T-cell (primary cell): ENCODE data around the gene EIF2B1. TPM values are rescaled to one million over a fixed set of nuclear protein-coding genes. Genes with fewer than 3 reads are reported as not detected.
A peak's percentile ranks its signal among the peaks of the same experiment; 100 is the strongest.

ENCODE experiments used
- ATAC-seq, 4 experiments: fragments of 200-7000 bp in 3 of 4; fragments of 150-1000 bp in 1 of 4; cut with Tn5 transposase; replicated peaks in 1 of 4; 1 replicate in 3 of 4; 2 replicates in 1 of 4; pipeline ENCODE4 v1.10.0; 2021; ENCODE audit warnings: moderate library complexity in 3 of 4, mild to moderate bottlenecking in 2 of 4, moderate number of reproducible peaks in 1 of 4
- CTCF ChIA-PET, 2 donors: fragments of 300-600 bp; sonication (Branson Sonifier 250); formaldehyde crosslinking; loops; one replicate each; lab custom pipeline; 2022; ENCODE audit warnings: antibody characterized with exemption in 2 of 2; lab: Charles Lee
- POLR2A ChIA-PET, 2 donors: fragments of 300-600 bp; sonication (Branson Sonifier 250); formaldehyde crosslinking; loops; one replicate each; lab custom pipeline; 2022; ENCODE audit warnings: antibody characterized with exemption in 2 of 2; lab: Charles Lee
- DNase-seq, 35 experiments: peaks; one replicate each; pipeline versions ENCODE4 v3.0.0 to v3.0.0-alpha.2; 2013 to 2023
- H3K27ac ChIP-seq: one replicate; pipeline ENCODE4 v1.5.1; 2013; ENCODE audit warnings: low read length
- H3K27me3 ChIP-seq, 2 experiments: replicated peaks in 1 of 2; 1 replicate in 1 of 2; 2 replicates in 1 of 2; pipeline versions ENCODE4 v1.6.1 to v1.7.0; 2013; ENCODE audit warnings: low read length in 1 of 2, mixed read lengths in 1 of 2; ENCODE audit not compliant: control insufficient read depth in 2 of 2, insufficient read depth in 2 of 2; ENCODE audit errors: extremely low read depth in 1 of 2
- H3K36me3 ChIP-seq, 2 donors: 1 replicate in 1 of 2; 2 replicates in 1 of 2; pipeline versions ENCODE4 v1.6.1 to v1.7.0; 2013; ENCODE audit warnings: low read length in 1 of 2; ENCODE audit not compliant: control insufficient read depth in 2 of 2, insufficient read depth in 1 of 2; ENCODE audit errors: extremely low read depth in 1 of 2
- H3K4me1 ChIP-seq, 2 experiments: 1 replicate in 1 of 2; 2 replicates in 1 of 2; pipeline versions ENCODE4 v1.6.1 to v1.7.0; 2013; ENCODE audit warnings: low read length in 2 of 2, mixed read lengths in 1 of 2; ENCODE audit not compliant: insufficient read depth in 2 of 2, control insufficient read depth in 1 of 2; ENCODE audit errors: extremely low read depth in 1 of 2
- H3K4me3 ChIP-seq, 2 donors: 1 replicate in 1 of 2; 2 replicates in 1 of 2; pipeline versions ENCODE4 v1.5.1 to v1.7.0; 2013; ENCODE audit warnings: mild to moderate bottlenecking in 2 of 2, low read length in 1 of 2, moderate library complexity in 1 of 2; ENCODE audit not compliant: control insufficient read depth in 1 of 2; ENCODE audit errors: extremely low read depth in 1 of 2
- H3K9me3 ChIP-seq: 2 replicates; pipeline ENCODE4 v1.7.0; 2013
- H3K27ac Mint-ChIP-seq, 2 donors: one replicate each; pipeline ENCODE4 v1.8.0; 2020 to 2021; ENCODE audit warnings: mild to moderate bottlenecking in 2 of 2, mixed read lengths in 2 of 2
- H3K27me3 Mint-ChIP-seq, 2 donors: one replicate each; pipeline ENCODE4 v1.8.0; 2021 to 2022; ENCODE audit warnings: mixed read lengths in 2 of 2
- H3K36me3 Mint-ChIP-seq: one replicate; pipeline ENCODE4 v1.8.0; 2021; ENCODE audit warnings: mixed read lengths
- H3K4me1 Mint-ChIP-seq, 3 donors: one replicate each; pipeline ENCODE4 v1.8.0; 2020 to 2022; ENCODE audit warnings: mixed read lengths in 3 of 3, mild to moderate bottlenecking in 1 of 3
- H3K4me3 Mint-ChIP-seq, 3 donors: one replicate each; pipeline ENCODE4 v1.8.0; 2020 to 2022; ENCODE audit warnings: mild to moderate bottlenecking in 3 of 3, mixed read lengths in 3 of 3, moderate library complexity in 3 of 3
- H3K9me3 Mint-ChIP-seq, 3 donors: one replicate each; pipeline ENCODE4 v1.8.0; 2020 to 2022; ENCODE audit warnings: mixed read lengths in 3 of 3
- WGBS: methylation state at CpG from one replicate; pipeline ENCODE4 v1.1.5; 2013; ENCODE audit warnings: missing lambda C conversion rate; ENCODE audit not compliant: insufficient coverage; 5-methylcytosine and 5-hydroxymethylcytosine counted together
- total RNA-seq, 35 experiments: library from RNA in 6 of 35; stranded (reverse) in 6 of 35; fragments of 120-200 nt in 1 of 35; gene quantifications; one replicate each; pipeline versions ENCODE4 v1.2.1 to v1.2.4 and lab custom pipeline; 2013 to 2026

EIF2B1 gene
- total RNA-seq, 5 donors from 2014 or later (not counting 1 experiment from before 2014, with no cell fraction given), result 44.7 to 51.8 (median 47.0) TPM

GRCh38 chr12:123599310-123599709 lies 34.2 kb downstream of the EIF2B1 start:
- Mint-ChIP-seq H3K27me3 (no peaks in the 10 kb centered on the region), H3K9me3 (no peaks in the 10 kb centered on the region), H3K36me3 (peaks cover 12% of the 10 kb centered on the region), H3K4me1 (peaks cover 32 to 36% (median 33%) of the 10 kb centered on the region in 3 donors), H3K27ac (peak overlapping the region; percentile 24 to 56), H3K4me3 (peak overlapping the region; percentile 17 to 43 (median 29))
- peaks cover 7 to 28% of the 10 kb centered on the region in 2 experiments for H3K4me1 ChIP-seq
- H3K27me3 ChIP-seq, result no peaks in the 10 kb centered on the region
- no peaks in the 10 kb centered on the region for H3K9me3 ChIP-seq
- 100% methylated on average over 1 of the region's 1 CpG for WGBS
- no peak overlapping the region for H3K4me3 ChIP-seq
- ChIA-PET CTCF (no interaction called here), POLR2A (no interaction called here)
- DNase-seq (no peak), ATAC-seq (no peak)
- H3K27ac ChIP-seq, result no peak overlapping the region
- peaks cover 8 to 32% of the 10 kb centered on the region in 2 donors for H3K36me3 ChIP-seq

GRCh38 chr12:123598522-123598921 lies 35.0 kb downstream of the EIF2B1 start:
- peak overlapping the region in 1 of 2 donors; percentile 58 for H3K27ac Mint-ChIP-seq
- DNase-seq (no peak), ATAC-seq (no peak)
- H3K4me1 ChIP-seq, result peaks cover 7 to 23% of the 10 kb centered on the region in 2 experiments
- H3K4me3 Mint-ChIP-seq, result no peak overlapping the region
- peaks cover 12% of the 10 kb centered on the region for H3K36me3 Mint-ChIP-seq
- no peak overlapping the region for H3K27ac ChIP-seq
- H3K27me3 ChIP-seq, result no peaks in the 10 kb centered on the region
- WGBS, result 100% methylated on average over 1 of the region's 3 CpGs
- no peaks in the 10 kb centered on the region for H3K9me3 Mint-ChIP-seq
- H3K36me3 ChIP-seq, result peaks cover 4 to 37% of the 10 kb centered on the region in 2 donors
- H3K4me3 ChIP-seq, result no peak overlapping the region
- ChIA-PET POLR2A (no interaction called here), CTCF (interaction anchor here in 1 of 2 donors (0.5 kb wide), 1 partner anchor 794 kb away, joined by 8 read pairs; no protein-coding TSS in a partner anchor)
- H3K9me3 ChIP-seq, result no peaks in the 10 kb centered on the region
- H3K27me3 Mint-ChIP-seq, result no peaks in the 10 kb centered on the region
- H3K4me1 Mint-ChIP-seq, result peaks cover 29 to 35% (median 31%) of the 10 kb centered on the region in 3 donors

- no peak overlapping the region for H3K27ac Mint-ChIP-seq
- CTCF ChIA-PET, result interaction anchor here in 1 of 2 donors (0.6 kb wide), 1 partner anchor 357 kb away, joined by 10 read pairs; no protein-coding TSS in a partner anchor
- peaks cover 4 to 49% of the 10 kb centered on the region in 2 donors for H3K36me3 ChIP-seq
Measured at GRCh38 chr12:123597100-123597499, 36.4 kb downstream of the EIF2B1 start.

GRCh38 chr12:123595729-123596128 lies 37.8 kb downstream of the EIF2B1 start:
- Mint-ChIP-seq H3K27ac (no peak overlapping the region), H3K36me3 (peaks cover 17% of the 10 kb centered on the region), H3K9me3 (no peaks in the 10 kb centered on the region), H3K4me1 (peaks cover 33 to 38% (median 36%) of the 10 kb centered on the region in 3 donors), H3K4me3 (no peak overlapping the region), H3K27me3 (no peaks in the 10 kb centered on the region)
- ATAC-seq (no peak), DNase-seq (no peak)
- Histone ChIP-seq H3K4me3 (no peak overlapping the region), H3K27ac (no peak overlapping the region), H3K4me1 (peaks cover under 1 to 2% of the 10 kb centered on the region in 2 experiments), H3K27me3 (no peaks in the 10 kb centered on the region), H3K9me3 (no peaks in the 10 kb centered on the region), H3K36me3 (peaks cover 11 to 62% of the 10 kb centered on the region in 2 donors)
- ChIA-PET POLR2A (no interaction called here), CTCF (no interaction called here)

More at GRCh38 chr12:123597100-123597499, 36.4 kb downstream of the EIF2B1 start:
- Mint-ChIP-seq H3K27me3 (no peaks in the 10 kb centered on the region), H3K4me3 (no peak overlapping the region), H3K4me1 (peaks cover 28 to 32% (median 31%) of the 10 kb centered on the region in 3 donors), H3K9me3 (no peaks in the 10 kb centered on the region), H3K36me3 (peaks cover 12% of the 10 kb centered on the region)
- Histone ChIP-seq H3K9me3 (no peaks in the 10 kb centered on the region), H3K27ac (no peak overlapping the region), H3K4me3 (no peak overlapping the region), H3K4me1 (peaks cover 2 to 9% of the 10 kb centered on the region in 2 experiments), H3K27me3 (no peaks in the 10 kb centered on the region)
- ATAC-seq (no peak), DNase-seq (no peak)
- POLR2A ChIA-PET, result interaction anchor here in 1 of 2 donors (0.6 kb wide), 1 partner anchor 377 kb away, joined by 3 read pairs; no protein-coding TSS in a partner anchor
- WGBS, result 92% methylated on average over 3 of the region's 3 CpGs

- Mint-ChIP-seq H3K36me3 (peaks cover 24% of the 10 kb centered on the region), H3K4me3 (no peak overlapping the region), H3K4me1 (peaks cover 48 to 59% (median 50%) of the 10 kb centered on the region in 3 donors), H3K27ac (peak overlapping the region; percentile 3 to 5), H3K27me3 (no peaks in the 10 kb centered on the region), H3K9me3 (no peaks in the 10 kb centered on the region)
- CTCF ChIA-PET, result no interaction called here
- H3K36me3 ChIP-seq, result peaks cover 22 to 83% of the 10 kb centered on the region in 2 donors
- no peaks in the 10 kb centered on the region for H3K27me3 ChIP-seq
- 95% methylated on average over 7 of the region's 8 CpGs for WGBS
- no peak overlapping the region for H3K27ac ChIP-seq
- POLR2A ChIA-PET, result no interaction called here
- ATAC-seq, result no peak
- H3K4me3 ChIP-seq, result no peak overlapping the region
- H3K4me1 ChIP-seq, result peaks cover 2 to 9% of the 10 kb centered on the region in 2 experiments
- no peaks in the 10 kb centered on the region for H3K9me3 ChIP-seq
- DNase-seq, result no peak
Measured at GRCh38 chr12:123591702-123592481, 41.6 kb downstream of the EIF2B1 start.

- H3K27ac Mint-ChIP-seq, result peak overlapping the region in 1 of 2 donors; percentile 66
- 94% methylated on average over 3 of the region's 4 CpGs for WGBS
- no peaks in the 10 kb centered on the region for H3K9me3 ChIP-seq
- no peaks in the 10 kb centered on the region for H3K9me3 Mint-ChIP-seq
- ATAC-seq (no peak), DNase-seq (no peak)
- H3K27me3 Mint-ChIP-seq, result no peaks in the 10 kb centered on the region
- no peak overlapping the region for H3K27ac ChIP-seq
- ChIA-PET POLR2A (no interaction called here), CTCF (interaction anchor here in 1 of 2 donors (0.7 to 1.4 kb wide), 2 partner anchors 195 to 537 kb away, joined by 4 to 5 read pairs; no protein-coding TSS in a partner anchor)
- no peak overlapping the region for H3K4me3 ChIP-seq
- H3K27me3 ChIP-seq, result no peaks in the 10 kb centered on the region
- no peak overlapping the region for H3K4me3 Mint-ChIP-seq
- H3K4me1 ChIP-seq, result peaks cover 12 to 29% of the 10 kb centered on the region in 2 experiments
- no peaks in the 10 kb centered on the region for H3K36me3 Mint-ChIP-seq
- peaks cover 23 to 31% (median 26%) of the 10 kb centered on the region in 3 donors for H3K4me1 Mint-ChIP-seq
- no peaks in the 10 kb centered on the region for H3K36me3 ChIP-seq
Measured at GRCh38 chr12:123580772-123581171, 52.7 kb downstream of the EIF2B1 start.
